IPS-11a (cell line): ENCODE data around the gene TRAF1.

ENCODE experiments used
- H3K4me3 ChIP-seq: one replicate; pipeline ENCODE4 v1.5.1; 2013; ENCODE audit warnings: low read depth, low read length, control low read depth

TRAF1 gene

DNA sequence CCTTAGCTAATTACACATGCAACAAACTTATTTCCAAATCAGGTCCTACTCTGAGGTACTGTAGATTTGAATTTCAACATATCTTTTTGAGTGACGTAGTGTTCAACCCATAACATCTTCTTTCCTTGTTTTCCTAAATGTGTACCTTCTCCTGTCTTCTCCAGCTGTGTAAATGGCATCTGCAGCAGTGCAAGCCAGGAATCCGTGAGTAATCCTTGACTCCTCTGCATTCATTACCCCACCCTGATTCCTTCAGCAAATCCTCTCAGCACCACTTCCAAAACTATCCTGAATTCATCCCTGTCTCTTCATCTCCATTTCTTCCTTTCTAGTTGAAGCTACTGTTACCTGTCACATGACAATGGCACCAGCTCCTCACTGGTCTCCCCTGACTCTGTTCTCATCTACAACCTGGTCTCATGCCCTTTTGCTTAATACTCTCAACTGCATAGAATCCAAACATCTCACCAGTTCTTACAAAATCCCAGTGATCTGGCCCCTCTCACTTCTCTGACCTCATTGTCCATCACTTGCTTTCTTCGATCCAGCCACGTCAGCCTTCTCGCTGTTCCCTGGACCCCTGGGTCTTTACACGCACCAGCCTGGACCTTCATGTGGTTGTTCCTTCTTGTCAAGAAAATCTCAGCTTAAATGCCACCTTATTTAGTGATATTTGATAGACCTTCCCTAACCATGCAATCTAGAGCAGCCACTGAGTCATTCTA, 14.6 kb upstream of the TRAF1 start:
- H3K4me3 ChIP-seq: no peak overlapping the region

- no peak overlapping the region for H3K4me3 ChIP-seq
Observed at GRCh38 chr9:120940573-120940972, 14.0 kb upstream of the TRAF1 start.

DNA sequence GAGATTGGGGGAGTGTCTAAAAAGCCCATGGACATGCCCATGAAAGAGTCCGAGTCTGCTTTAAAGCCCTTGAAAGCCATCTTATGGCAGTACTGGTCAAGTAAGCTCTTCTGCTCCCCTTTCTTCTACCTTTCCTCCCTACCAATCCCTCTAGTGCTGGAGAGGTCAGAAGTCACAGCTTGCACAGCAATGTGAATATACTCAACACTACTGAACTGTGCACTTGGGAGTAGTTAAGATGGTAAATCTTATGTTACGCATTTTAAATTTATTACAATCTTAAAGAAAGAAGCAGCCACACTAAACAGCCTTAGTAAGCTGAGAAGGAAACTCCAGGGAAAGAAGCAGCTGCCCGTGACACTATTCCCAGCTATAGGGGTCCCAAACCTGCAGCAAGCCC, 12.3 kb upstream of the TRAF1 start:
- no peak overlapping the region for H3K4me3 ChIP-seq

GRCh38 chr9:120937596-120937995, 11.0 kb upstream of the TRAF1 start:
- no peak overlapping the region for H3K4me3 ChIP-seq

- H3K4me3 ChIP-seq: no peak overlapping the region
Observed at GRCh38 chr9:120937127-120937526, 10.5 kb upstream of the TRAF1 start.

DNA sequence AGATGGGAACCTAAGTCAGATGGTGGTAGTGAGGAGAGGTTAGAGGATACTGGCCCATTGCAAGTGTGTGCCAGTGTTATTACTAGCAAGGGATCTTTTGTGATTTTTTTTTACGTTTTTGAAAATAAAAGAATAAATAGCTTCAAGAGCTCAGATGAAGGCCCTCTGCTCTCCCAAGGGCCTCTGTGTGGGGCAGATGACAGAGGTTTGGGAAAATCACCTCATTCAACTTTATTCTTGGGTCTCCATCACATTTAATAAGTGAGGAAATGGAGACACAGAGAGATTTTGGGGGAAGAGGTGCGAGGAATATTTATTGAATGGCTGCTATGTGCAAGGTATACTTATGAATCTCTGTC, 10.1 kb upstream of the TRAF1 start:
- no peak overlapping the region for H3K4me3 ChIP-seq

DNA sequence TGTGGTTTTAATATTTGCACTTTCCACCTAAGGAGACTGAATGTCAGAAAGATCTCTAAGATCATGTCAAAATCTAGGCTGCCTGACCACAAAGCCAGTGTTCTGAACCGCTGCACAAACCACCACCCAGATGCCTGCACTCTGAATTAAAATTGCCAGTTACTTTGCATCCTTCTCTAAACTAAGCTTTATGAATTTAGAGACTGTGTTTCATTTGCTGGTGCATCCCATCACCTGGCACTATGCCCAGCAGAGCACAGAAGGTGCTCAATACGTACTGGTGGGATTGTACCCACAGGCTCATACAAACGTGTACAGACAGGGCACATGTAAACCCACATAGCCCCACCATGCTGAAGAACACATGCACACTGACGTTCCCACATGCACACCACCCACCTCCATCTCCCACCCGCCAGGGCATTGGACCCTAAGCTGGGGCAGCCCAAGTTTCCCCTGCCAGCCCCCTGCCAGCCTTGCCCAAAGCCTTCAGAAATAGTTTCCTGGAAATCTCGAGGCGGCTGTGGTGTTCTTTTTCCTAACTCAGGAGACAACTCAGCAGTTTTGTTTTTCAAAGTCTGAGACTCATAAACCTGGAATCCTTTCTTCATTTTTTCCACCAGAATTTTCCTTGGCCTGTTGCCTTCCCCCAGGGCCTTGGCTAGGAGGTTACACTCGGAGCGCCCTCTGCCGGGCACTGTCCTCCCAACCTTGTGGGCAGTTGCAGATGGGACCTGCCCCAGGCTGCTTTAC, 9.6 kb upstream of the TRAF1 start:
- H3K4me3 ChIP-seq: no peak overlapping the region

DNA sequence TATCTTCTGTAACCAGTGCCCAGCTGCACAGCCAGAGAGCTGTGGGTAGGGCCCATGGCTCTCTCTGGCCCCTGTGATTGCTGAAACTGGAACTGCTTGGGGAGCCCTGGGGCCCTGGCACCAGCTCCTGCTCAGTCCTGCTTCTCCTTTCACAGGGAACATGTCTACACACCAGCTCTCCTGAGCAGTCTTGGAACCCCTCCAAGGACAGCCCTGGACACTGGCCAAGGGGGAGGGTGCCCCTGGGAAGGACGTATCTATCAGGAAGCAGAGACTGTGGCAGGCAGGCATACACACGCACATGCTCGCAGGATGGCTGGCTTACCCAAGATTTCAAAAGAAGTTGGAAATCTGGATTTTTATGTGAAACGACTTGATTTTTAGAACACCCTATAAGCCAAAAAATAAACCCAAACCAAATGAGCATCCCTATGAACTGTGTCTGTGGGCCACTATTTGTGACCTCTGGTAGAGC, 8.8 kb upstream of the TRAF1 start:
- H3K4me3 ChIP-seq: no peak overlapping the region

GRCh38 chr9:120934281-120934680, 7.7 kb upstream of the TRAF1 start:
- H3K4me3 ChIP-seq: no peak overlapping the region

DNA sequence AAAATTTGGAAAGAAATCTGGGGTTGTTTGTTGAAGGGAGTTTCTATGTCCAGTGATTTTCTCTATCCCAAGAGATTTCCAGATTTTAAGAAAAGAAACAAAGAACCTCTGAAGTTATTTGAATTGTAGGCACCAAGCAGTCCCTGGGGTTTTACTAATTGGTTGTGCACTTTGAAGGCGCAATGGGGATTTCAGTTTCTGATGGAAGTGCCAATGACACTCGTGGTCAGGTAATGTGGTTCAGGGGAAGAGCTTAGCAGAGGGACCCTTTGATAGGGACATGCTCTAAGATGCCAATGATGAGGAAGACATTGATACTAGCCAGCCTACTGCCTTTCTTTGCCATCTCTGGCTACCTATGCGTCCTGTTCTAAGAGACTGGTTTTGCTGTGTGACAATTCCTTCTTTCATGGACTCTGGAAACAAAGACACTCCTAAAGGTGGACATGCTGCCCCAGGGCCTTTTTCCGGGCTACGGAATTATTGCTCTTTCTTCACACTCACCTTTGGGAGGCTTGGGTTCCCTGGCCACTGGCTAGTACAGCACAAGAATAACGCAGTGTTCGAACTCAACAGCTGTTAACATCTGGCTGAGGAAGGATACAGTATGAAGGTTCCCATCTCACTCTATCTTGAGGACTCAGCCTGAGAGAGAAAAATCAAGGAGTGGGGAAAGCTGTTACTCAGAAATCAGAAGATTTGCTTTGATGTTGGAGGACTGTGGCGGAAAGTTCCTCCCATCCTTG, 6.9 kb upstream of the TRAF1 start:
- no peak overlapping the region for H3K4me3 ChIP-seq

GRCh38 chr9:120932086-120932823, 5.7 kb upstream of the TRAF1 start:
- no peak overlapping the region for H3K4me3 ChIP-seq

DNA sequence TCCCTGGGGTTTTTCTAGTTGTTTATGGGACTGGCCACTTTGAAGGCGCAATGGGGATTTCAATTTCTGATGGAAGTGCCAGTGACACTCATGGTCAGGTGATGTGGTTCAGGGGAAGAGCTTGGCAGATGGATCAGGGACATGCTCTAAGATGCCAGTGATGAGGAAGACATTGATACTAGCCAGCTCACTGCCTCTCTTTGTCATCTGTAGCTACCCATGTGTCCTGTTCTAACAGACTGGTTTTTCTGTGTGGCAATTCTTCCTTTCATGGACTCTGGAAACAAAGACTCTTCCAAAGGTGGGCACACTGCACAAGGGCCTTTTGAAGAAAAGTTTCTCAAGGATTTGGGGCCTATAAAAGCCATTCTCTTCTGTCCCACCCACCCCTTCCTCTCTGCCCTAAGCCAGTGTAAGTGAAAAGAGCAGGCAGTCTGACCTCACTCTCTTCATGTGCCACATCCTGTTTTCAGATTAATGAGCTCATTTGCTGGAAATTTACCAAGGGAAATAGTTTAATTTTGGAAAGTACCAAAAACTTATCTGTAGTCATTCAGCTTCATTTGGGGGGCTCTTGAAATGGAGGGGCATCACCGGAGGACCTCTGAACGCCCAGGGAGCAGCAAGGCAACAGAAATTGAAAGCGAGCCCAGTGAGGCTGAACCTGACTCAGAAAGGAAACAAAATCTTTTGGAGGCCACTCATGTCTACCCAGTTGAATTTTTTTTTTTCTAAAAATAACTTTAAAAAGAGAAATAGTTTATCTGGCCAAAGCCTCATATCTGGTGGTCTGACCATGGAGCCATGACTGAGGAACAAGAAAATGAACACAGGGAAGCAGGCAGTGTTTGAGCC, 4.9 kb upstream of the TRAF1 start:
- H3K4me3 ChIP-seq: no peak overlapping the region

DNA sequence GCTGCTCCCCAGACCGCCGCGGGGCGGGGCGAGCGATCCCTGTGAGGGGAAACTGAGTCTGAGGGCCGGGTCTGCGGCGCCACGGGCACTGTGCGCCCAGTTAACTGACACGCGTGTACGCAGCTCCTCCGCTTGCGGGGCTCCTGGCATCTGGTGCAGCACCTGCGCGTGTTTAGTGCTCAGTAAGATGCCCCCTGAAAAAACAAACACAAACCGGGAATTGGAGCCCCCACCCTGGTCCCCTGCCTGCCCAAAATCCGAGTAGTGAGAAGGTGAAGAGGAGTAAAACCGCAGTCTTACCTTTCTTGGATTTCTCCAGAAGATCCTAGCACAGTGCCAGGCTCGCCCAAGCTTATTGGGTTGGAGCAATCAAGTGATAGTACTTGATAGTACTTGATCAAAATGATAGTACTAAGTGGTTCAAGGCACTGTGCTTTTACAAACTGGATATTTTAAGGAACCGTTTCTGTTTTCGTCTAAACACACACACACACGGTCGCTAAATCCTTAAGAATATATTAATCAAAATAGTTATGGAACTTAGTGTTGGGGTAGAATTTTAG, 2.7 kb upstream of the TRAF1 start:
- peak overlapping the region; percentile 41 for H3K4me3 ChIP-seq

DNA sequence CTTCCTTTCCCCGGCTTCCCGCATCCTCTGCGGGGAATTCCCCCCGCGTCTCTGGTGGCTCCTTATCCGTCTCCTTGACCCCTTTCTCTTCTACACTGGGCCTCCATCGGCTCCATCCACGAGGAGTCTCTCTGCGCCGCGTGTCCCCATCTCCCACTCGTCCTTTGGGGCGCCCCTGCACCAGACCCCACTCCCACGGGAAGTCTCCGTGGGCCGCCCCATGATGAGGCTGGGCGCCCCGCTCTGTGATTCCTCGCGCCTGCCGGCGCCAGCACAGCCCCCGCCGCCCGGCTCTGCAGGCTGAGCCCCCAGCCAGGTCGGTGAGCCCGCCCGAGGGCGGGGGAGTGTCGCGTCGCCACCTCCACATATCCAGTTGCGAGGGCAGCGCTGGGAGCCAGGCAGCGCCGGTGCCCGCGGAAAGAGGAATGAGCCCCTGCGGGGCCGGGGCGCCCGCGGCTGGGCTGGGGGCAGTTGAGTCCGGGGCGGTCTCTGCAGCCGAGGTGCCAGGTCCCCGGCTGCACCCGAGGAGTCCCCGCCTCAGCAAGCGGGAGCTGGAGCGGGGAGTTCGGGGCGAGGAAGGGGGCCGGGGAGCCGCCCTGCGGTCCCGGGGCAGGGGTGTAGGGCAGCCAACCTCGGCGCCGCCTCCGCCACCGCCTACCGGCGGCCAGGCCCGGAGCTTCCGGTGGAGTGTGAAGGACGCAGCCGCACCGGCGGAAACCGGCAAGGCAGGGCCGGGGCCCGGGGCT, 2.1 kb upstream of the TRAF1 start:
- peak overlapping the region; percentile 41 for H3K4me3 ChIP-seq

GRCh38 chr9:120928015-120928482, 1.5 kb upstream of the TRAF1 start:
- H3K4me3 ChIP-seq: peak overlapping the region; percentile 41

GRCh38 chr9:120927269-120928014, 846 bp upstream of the TRAF1 start:
- H3K4me3 ChIP-seq: no peak overlapping the region

- H3K4me3 ChIP-seq: no peak overlapping the region
Observed at GRCh38 chr9:120925535-120926396, 830 bp downstream of the TRAF1 start.
